Kidney epithelial cell (primary cell): ENCODE results near the gene KNDC1. TPM values are rescaled to one million over a fixed set of nuclear protein-coding genes. Genes with fewer than 3 reads are reported as not detected.

Experiments
- DNase-seq: peaks from one replicate; pipeline ENCODE4 v3.0.0-alpha.2; 2010; ENCODE audit warnings: low read depth
- H3K27me3 ChIP-seq: 2 replicates; pipeline ENCODE4 v1.6.0; 2011; ENCODE audit warnings: low read length; ENCODE audit not compliant: control insufficient read depth, insufficient read depth
- H3K36me3 ChIP-seq: 2 replicates; pipeline ENCODE4 v1.5.1; 2011; ENCODE audit warnings: low read length; ENCODE audit not compliant: control insufficient read depth, insufficient read depth
- H3K4me3 ChIP-seq: 2 replicates; pipeline ENCODE4 v1.5.1; 2011; ENCODE audit warnings: low read depth, mild to moderate bottlenecking, control low read depth, low read length
- CTCF ChIP-seq: IDR thresholded peaks from 2 replicates; pipeline ENCODE4 v1.5.1; 2011; ENCODE audit warnings: mild to moderate bottlenecking, moderate library complexity, low read length, control low read depth, inconsistent platforms; ENCODE audit not compliant: insufficient read depth, poor library complexity, severe bottlenecking
- total RNA-seq: library from RNA; depleted of rRNA; stranded (reverse); fragments of >200 nt; gene quantifications from 2 replicates; pipeline ENCODE4 v1.2.3, GENCODE V29; 2015

Gene KNDC1
- total RNA-seq, 1 donor from 2014 or later: 0.13 TPM

- peaks cover 12% of the 10 kb centered on the region for H3K27me3 ChIP-seq
- no peaks in the 10 kb centered on the region for H3K36me3 ChIP-seq
- no peak overlapping the region for H3K4me3 ChIP-seq
- DNase-seq: no peak
- TF ChIP-seq CTCF: no peak
These were observed 111.7 kb downstream of the KNDC1 start for GRCh38 chr10:133271521-133272300.

- no peak for TF ChIP-seq CTCF
- no peak for DNase-seq
- Histone ChIP-seq H3K36me3 (no peaks in the 10 kb centered on the region), H3K27me3 (peaks cover 12% of the 10 kb centered on the region), H3K4me3 (no peak overlapping the region)
These were observed 112.4 kb downstream of the KNDC1 start for GRCh38 chr10:133272301-133272963.

GRCh38 chr10:133272964-133273420, 113.0 kb downstream of the KNDC1 start:
- TF ChIP-seq CTCF: no peak
- DNase-seq: no peak
- H3K36me3 ChIP-seq: peaks cover 1% of the 10 kb centered on the region
- H3K27me3 ChIP-seq: peaks cover 12% of the 10 kb centered on the region
- H3K4me3 ChIP-seq: no peak overlapping the region

GRCh38 chr10:133273534-133274143, 113.6 kb downstream of the KNDC1 start:
- Histone ChIP-seq H3K27me3 (peaks cover 12% of the 10 kb centered on the region), H3K4me3 (no peak overlapping the region), H3K36me3 (peaks cover 2% of the 10 kb centered on the region)
- no peak for TF ChIP-seq CTCF
- DNase-seq: no peak

GRCh38 chr10:133274751-133275683, 115.0 kb downstream of the KNDC1 start:
- Histone ChIP-seq H3K27me3 (peaks cover 12% of the 10 kb centered on the region), H3K36me3 (peaks cover 2% of the 10 kb centered on the region), H3K4me3 (no peak overlapping the region)
- DNase-seq: no peak
- TF ChIP-seq CTCF: no peak
